GM18519 (cell line): Measurements from ENCODE around the gene LINC01488.

ENCODE experiments used
- ATAC-seq: cut with Tn5 transposase; IDR thresholded peaks from one replicate; pipeline ENCODE4 v1.9.1; 2021; ENCODE audit warnings: mild to moderate bottlenecking, moderate library complexity; ENCODE audit not compliant: unreplicated experiment, low FRiP score

The LINC01488 gene

DNA sequence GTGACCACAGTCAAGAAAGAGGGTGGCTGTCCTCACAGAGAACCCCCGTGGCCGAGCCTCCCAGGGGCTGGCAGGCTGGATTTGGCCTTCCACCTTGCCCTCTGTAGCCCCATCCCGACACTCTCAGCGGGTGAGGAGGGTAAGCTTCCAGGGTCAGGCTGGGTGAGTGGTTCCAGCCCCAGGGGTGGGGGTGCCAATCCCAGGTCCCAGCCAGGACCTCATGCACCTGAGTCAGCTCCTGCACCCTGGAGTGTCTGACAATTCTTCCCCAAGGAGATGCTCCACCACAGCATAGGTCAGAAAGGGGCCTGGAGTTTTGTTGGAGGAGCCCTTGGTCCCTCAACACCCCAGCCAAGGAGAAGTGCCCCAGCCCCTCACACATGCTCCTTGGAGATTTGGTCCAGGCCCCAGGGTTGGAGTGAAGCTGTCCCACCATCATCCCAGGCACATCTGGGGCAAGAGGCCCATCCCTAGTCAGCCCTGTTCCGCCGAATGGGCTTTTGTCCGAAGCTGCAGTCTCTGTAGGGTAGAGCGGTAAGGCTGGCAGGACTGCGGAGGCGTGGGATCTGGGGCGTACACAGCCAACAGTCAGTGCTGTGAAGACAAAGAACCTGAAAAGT, 8.4 kb downstream of the LINC01488 start:
- no peak for ATAC-seq

DNA sequence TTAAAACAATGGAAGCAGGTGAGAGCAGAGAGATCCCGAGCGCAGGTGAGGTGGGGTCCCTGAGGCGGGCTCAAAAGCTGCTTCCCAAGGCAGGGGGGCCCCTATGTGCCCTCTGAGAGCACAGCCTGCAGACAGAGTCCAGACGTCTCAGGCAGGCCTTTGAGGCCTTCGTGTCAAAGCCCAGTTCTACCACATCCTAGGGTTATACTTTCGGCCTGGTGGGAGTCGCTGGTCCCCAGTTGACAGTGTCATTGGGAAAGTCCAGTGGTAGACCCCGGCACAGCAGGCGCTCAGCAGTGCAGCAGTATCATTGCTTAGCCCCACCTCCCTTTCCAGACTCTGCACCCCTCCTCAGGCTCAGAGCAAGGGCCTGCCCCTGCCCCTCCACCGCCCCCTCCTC, 9.1 kb downstream of the LINC01488 start:
- no peak for ATAC-seq

DNA sequence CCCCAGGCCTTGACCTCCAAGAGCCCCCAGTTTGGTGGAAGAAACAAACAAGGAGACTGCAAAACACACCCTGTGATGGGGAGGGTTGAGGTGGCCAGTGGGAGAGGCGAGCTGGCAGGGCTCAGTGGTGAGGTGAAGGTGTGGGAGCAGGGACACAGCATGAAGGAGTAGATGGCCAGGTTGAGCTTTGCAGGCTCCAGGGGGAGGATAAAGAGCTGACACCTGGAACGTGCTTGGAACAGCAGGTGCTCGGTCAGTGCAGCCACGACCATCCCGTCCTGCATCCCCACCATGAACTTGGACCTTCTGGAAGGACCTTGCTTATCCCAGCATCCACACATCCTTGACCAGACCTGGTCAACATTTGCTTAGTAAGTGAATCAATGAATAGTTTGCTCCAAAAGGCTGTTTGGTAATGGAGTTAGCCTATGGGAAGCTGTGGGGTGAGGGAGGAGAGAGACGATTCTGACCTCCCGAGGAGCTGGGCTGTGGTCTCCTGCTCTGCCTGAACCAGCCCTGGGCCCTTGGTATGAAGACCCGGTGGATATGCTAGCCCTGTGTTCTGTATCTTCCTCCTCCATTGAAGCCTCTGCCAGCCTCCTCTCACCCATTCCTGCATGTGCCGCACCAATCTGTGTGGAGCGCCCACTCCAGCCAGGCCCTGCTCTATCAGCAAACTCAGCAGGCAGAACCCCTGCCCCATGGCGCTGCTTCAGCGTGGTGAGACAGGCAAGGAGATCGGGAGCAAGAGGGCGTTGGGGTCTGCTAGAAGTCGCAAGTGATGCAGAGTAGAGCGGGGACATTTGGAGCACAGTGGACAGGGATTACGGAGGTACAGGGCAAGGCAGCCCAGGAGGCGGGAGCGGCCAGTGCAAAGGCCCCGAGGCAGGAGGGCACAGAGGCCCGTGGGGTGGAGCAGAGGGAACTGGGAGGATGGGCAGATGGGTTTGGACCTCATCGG, 9.9 kb downstream of the LINC01488 start:
- no peak for ATAC-seq

DNA sequence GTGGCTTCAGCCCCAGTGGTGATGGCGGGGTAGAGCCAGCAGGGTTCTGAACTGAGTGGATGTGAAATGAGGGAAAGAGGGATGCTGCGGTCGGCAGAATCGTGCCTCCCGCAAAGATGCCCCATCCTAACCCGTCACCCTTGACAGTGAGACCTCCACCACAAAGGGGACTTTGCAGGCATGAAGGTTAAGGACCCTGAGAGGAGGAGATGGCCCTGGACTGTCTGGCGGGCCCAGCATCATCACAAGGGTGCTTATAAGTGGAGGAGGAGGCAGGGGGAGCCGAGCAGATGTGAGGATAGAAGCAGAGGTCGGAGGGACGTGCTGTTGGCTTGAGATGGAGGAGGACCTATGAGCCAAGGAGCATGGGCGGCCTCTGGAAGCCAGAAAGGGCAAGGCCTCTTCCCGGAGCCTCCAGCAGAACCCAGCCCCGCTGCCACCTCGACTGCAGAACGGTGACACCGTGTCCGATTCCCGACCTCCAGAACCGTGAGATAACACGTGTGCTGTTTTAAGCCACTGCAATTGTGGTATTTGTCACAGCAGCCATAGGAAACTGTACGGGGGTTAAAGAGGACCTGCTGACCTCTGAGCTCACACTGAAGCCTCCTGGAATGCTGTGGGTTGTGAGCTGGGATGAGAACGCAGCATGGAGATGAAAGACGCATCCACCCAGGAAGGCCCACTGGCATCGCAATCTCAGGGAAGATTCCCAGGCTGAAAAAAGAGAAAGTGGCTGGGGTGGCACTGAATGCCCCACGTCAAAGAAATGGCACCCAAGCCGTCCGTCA, 10.9 kb downstream of the LINC01488 start:
- ATAC-seq: no peak

DNA sequence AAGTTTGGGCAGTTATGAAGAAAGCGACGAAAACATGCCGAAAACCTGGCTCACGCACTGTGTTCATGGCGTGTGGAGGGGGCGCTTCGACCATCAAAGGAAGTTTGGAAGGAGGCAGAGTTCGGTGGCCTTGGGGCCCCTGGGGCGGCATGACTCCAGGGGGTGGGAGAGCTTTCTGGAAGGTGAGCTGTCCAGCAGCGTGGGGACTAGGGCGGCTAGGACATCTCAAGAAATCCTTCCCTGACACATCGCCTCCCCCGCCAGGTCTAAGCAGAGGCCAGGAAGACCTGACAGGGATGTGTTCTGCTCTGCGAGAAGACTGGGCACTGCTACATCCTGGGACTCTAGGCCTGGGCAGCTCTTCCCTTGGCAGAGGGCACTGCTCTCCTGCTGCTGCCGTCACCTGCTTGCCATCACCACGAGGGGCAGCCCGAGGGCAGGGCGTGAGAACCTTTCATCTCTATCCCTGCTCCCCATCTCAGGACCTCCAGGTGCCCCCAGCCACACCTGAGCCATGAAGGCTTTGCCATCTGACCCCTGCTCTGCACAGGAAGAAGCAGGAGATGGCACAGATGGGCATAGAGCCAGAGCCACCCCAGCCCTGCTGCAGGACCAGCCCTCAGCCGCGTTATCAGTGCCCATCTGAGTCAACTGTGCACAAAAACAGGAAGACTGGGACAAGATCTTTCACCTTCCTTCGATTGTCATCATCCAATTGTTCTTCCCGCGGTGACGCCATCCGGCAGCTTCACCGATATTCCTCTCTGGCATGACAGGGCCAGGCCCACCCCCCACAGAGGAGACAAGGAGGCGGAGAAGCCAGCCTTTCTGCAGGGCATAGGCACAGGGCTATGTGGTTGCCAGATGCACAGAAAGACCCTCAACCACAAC, 12.7 kb downstream of the LINC01488 start:
- no peak for ATAC-seq

- no peak for ATAC-seq
Observed at GRCh38 chr11:69494851-69495250, 13.4 kb downstream of the LINC01488 start.

DNA sequence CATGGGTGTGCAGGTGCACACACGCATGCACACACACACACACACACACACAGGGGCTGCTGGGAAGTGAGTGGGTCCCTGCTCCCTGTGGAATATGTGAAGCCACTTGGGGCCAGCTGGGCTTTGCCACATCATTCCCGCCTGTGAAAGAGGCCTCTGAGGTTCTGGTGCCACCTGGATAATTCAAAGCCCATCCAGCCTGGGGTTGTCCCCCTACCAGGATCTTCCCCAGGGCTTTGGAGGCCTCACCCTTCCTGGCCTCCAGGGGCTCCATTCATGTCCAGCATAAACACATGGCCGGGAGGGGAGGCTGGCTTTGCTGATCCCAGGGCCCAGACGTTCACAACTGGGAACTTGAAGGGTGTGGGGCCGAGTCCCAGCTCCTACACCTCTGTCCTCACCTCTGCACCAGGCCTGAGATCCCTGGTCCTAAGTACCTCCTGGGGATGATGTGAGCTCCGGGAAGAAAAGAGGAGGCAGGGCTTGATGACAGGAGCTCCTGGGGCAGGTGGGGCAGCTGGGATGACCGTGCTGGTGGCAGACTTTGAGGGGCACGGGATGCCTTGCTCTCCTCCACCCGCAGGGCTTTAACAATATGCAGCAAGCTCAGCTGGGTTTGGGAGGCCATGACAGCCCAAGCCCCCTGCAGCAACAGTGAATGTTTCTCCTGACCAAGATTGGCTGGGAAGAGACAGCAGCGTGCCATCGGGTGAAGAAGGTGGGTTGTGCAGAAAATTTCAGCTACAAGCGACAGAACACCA, 14.2 kb downstream of the LINC01488 start:
- no peak for ATAC-seq

- ATAC-seq: no peak
Observed at GRCh38 chr11:69496202-69496557, 14.7 kb downstream of the LINC01488 start.

GRCh38 chr11:69496631-69497220, 15.3 kb downstream of the LINC01488 start:
- no peak for ATAC-seq

GRCh38 chr11:69497221-69497787, 15.8 kb downstream of the LINC01488 start:
- ATAC-seq: no peak

DNA sequence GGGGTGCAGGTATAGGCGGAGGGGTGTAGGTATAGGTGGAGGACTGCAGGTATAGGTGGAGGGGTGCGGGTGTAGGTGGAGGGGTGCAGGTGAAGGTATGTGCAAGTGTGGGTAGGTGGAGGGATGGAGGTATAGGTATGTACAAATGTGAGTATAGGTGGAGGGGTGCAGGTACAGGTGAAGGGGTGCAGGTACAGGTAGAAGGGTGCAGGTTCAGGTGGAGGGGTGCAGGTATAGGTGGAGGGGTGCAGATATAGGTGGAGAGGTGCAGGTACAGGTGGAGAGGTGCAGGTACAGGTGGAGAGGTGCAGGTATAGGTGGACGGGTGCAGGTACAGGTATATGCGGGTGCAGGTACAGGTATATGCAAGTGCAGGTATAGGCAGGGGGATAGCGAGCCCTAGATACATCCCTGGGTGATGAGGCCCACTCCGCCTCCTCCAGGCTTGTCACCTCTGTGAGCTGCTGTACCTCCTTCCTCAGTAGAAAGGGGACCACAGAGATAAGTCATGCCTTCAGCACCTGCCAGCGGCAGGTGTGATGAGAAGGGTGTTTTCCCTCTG, 17.2 kb downstream of the LINC01488 start:
- no peak for ATAC-seq

GRCh38 chr11:69499186-69499917, 17.9 kb downstream of the LINC01488 start:
- no peak for ATAC-seq

- ATAC-seq: no peak
Observed at GRCh38 chr11:69499918-69500284, 18.4 kb downstream of the LINC01488 start.

DNA sequence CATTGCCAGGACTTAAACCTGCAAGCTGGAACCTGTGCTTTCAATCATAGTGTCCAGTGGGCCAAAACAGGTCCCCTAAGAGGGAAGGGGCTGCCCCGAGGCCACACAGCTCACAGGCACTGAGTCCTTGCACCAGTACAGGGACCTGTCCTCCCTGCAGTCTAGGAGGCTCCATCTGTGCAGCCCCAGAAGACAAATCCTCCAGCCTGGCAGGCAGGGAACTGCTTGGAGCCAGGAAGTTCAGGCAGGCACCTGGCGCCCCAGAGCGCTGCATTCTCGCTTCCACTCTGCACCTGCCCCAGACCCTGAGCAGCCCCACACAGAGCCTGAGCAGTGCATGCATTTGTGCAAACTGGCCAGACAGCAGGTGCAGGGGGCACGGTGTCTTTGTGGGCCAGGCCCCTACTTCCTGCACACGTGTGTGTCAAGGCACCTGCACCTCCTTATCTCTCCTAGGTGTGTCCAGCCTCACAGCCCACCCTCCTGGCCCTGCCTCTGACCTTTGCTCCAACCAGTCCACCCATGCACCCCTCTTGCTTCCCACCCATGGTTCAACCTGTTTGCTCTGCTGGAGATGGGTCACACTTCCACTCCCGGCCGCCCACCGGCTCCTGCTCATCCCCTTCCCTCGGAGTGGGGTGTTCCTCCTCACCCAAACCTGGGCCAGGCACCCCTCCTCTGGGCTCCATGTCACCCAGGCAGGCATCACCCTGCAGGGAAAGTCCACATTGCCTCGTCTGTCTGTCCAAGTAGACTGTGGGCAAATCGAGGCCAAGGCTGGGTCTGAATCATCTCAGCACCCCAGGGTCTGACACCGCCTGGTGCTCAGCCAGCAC, 19.0 kb downstream of the LINC01488 start:
- ATAC-seq: no peak

DNA sequence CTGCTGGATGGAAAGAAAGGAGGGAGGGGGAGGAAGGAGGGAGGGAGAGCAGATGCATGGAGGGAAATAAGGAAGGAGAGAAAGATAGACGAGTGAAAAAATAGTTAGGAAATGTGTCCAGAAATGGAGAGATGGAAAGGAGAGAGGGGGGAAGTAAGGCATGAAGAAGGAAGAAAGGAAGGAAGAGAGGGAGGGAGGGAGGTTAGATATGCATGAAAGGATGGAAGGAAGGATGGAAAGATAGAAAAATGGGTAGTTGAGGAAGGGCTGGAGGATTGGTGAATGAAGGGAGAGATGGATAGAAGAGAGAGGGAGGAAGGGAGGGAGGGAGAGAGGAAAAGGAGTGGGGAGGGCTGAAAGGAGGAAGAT, 19.6 kb downstream of the LINC01488 start:
- no peak for ATAC-seq

DNA sequence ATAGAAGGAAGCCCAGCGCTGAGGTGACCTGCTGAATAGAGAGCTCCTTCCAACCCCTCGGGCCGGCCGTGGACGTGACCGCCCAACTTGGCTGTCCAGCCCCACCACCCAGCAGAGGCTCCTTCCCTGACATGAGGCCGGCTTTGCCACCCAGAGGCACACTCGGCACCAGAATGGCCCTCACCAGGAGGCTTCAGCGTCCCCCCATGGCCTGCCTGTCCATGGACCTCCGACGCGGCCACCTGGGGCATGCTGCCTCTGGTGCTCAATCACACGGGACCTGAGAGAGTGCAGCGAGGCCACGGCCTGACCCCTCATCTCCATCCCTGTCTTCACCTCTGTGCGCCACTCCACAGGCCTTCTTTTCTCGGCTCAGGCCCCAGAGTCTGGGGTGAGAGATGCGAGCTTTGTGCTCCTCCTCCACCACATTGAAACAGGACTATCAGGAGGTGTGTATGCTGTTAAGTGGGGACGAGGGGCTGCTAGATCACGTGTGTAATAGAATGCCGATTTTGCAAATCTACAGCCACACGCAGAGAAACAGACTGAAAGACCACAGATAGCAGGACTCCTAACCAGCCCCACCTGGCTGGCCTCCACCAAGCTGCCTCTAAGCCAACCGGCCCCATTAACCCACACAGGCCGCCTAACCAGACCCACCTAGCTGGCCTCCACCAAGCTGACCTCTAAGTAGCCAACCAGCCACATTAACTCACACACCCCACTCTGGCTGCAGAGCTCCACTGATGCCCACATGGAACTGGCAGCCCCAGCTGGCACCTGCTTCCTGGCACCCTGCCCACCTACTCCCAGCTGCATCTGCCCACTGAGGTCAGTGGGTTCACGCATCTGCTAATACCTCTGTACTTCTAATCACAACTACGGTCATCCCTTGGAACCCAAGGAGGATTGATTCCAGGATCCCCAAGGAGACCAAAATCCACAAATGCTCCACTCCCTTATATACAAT, 20.7 kb downstream of the LINC01488 start:
- no peak for ATAC-seq
